Vagina (tissue), 2 donors: ENCODE measurements around the gene SNX22. TPM values are rescaled to one million over a fixed set of nuclear protein-coding genes. Genes with fewer than 3 reads are reported as not detected.
A peak's percentile ranks its signal among the peaks of the same experiment; 100 is the strongest.

ENCODE experiments used
- DNase-seq, 2 donors: peaks; one replicate each; pipeline ENCODE4 v3.0.0-alpha.2; 2017; ENCODE audit errors: extremely low spot score in 2 of 2
- H3K27ac ChIP-seq: fragments of 200-600 bp; sonication (generic); one replicate; pipeline ENCODE4 v1.5.1; 2019
- H3K27me3 ChIP-seq: fragments of 200-600 bp; sonication (generic); one replicate; pipeline ENCODE4 v1.5.1; 2019
- H3K36me3 ChIP-seq, 2 donors: fragments of 200-600 bp; sonication (generic); one replicate each; pipeline ENCODE4 v1.5.1; 2017 to 2019
- H3K4me1 ChIP-seq: fragments of 200-600 bp; sonication (generic); one replicate; pipeline ENCODE4 v1.5.1; 2019
- H3K4me3 ChIP-seq, 2 donors: fragments of 200-600 bp; sonication (generic); 1 replicate in 1 of 2; 2 replicates in 1 of 2; pipeline ENCODE4 v1.5.1; 2016 to 2019
- H3K9me3 ChIP-seq: fragments of 200-600 bp; sonication (generic); one replicate; pipeline ENCODE4 v1.5.1; 2019
- POLR2A ChIP-seq, 2 donors: fragments of 450-650 bp; IDR thresholded peaks; one replicate each; pipeline ENCODE4 v1.6.1; 2017; ENCODE audit warnings: antibody characterized with exemption in 2 of 2, mild to moderate bottlenecking in 2 of 2, moderate library complexity in 2 of 2
- POLR2AphosphoS5 ChIP-seq, 2 donors: sonication (generic); formaldehyde crosslinking; IDR thresholded peaks; one replicate each; pipeline ENCODE4 v1.9.0; 2017; ENCODE audit warnings: antibody characterized with exemption in 2 of 2, mild to moderate bottlenecking in 2 of 2, low read depth in 1 of 2; ENCODE audit not compliant: insufficient read depth in 1 of 2
- intact Hi-C: fragments of 100-400 bp; cut with DNase I; formaldehyde crosslinking; loops from one replicate; pipeline ENCODE4 v1.15.1; 2023
- total RNA-seq: library from RNA; depleted of rRNA; stranded (reverse); fragments of >200 nt; gene quantifications from one replicate; pipeline ENCODE4 v1.2.3, GENCODE V29; 2016
- TF ChIP-seq, protein P1 (sequence below), 3 experiments: fragments of 450-650 bp in 2 of 3; fragments of 200-600 bp in 1 of 3; sonication (generic) in 1 of 3; IDR thresholded peaks; one replicate each; pipeline ENCODE4 v1.5.1; 2017 to 2019; ENCODE audit warnings: antibody characterized with exemption in 3 of 3, mild to moderate bottlenecking in 2 of 3, moderate library complexity in 2 of 3

The SNX22 gene
- total RNA-seq, 1 donor from 2014 or later: not detected

DNA sequence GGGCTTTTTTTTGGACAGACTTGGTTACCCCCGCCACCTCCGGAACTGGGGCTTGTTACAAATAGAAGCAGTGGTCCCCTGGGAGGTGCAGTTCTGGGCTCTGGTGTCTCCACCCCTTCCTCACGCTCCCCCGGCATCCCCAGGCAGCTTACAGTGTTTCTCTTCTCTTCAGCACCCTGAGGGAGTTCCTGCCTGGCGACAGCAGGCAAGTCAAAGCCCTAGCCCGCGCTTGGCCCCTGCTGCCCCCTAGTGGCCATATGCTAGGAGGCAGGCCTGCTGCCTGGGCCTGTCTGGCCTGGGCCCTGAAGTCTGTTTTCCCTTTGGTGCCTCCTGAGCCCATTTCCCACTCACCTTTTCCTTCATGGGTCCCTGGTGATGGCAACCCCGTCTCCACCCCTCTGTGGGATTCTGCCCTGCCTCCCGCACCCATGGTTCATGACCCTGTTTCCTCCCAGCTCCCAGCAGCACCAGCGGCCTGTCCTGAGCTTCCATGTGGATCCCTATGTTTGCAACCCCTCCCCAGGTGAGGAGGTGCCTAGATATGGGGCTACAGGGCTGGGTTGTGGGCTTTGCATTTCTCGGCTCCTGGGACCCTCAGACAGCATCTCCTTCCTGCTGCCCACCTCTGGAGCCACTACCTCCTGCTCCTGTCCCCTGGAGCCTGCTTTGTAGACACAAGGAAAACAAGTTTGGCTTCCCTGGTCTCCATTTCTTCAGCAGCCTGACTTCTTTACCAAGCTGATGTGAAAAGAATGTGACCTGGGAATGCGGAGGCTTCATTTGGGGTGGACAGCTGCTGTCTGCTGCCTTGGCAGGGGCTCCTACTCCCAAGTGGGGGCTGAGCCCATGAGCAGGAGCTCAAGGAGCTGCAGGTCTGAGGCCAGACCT is 2.2 kb downstream of the SNX22 start:
- Histone ChIP-seq H3K9me3 (no peaks in the 10 kb centered on the region), H3K4me1 (peaks cover 41% of the 10 kb centered on the region), H3K4me3 (no peak overlapping the region), H3K27me3 (no peaks in the 10 kb centered on the region), H3K27ac (peak overlapping the region; percentile 49), H3K36me3 (peaks cover 0 to 39% of the 10 kb centered on the region in 2 donors)
- intact Hi-C loops: loop anchor here (10.0 kb wide), 1 partner anchor 59 kb away; the partner anchor contains the start of genes CIAO2A and SNX1
- no peak for TF ChIP-seq POLR2AphosphoS5 (IDR thresholded peaks at IDR 0.05; ENCODE audit: insufficient read depth in 1 of 2, low read depth in 1 of 2)
- TF ChIP-seq POLR2A (IDR thresholded peaks at IDR 0.05): no peak
- TF ChIP-seq, protein P1, sequence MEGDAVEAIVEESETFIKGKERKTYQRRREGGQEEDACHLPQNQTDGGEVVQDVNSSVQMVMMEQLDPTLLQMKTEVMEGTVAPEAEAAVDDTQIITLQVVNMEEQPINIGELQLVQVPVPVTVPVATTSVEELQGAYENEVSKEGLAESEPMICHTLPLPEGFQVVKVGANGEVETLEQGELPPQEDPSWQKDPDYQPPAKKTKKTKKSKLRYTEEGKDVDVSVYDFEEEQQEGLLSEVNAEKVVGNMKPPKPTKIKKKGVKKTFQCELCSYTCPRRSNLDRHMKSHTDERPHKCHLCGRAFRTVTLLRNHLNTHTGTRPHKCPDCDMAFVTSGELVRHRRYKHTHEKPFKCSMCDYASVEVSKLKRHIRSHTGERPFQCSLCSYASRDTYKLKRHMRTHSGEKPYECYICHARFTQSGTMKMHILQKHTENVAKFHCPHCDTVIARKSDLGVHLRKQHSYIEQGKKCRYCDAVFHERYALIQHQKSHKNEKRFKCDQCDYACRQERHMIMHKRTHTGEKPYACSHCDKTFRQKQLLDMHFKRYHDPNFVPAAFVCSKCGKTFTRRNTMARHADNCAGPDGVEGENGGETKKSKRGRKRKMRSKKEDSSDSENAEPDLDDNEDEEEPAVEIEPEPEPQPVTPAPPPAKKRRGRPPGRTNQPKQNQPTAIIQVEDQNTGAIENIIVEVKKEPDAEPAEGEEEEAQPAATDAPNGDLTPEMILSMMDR (IDR thresholded peaks at IDR 0.05): peak; percentile 88 to 95 (median 94)
- DNase-seq: no peak

- peaks cover 63% of the 10 kb centered on the region for H3K4me1 ChIP-seq
- no peaks in the 10 kb centered on the region for H3K27me3 ChIP-seq
- intact Hi-C loops: loop anchor here (10.0 kb wide), 1 partner anchor 61 kb away; the partner anchor contains the start of genes CIAO2A and SNX1
- H3K9me3 ChIP-seq: no peaks in the 10 kb centered on the region
- TF ChIP-seq POLR2A (IDR thresholded peaks at IDR 0.05): no peak
- TF ChIP-seq POLR2AphosphoS5 (IDR thresholded peaks at IDR 0.05; ENCODE audit: insufficient read depth in 1 of 2, low read depth in 1 of 2): no peak
- TF ChIP-seq, protein P1 (IDR thresholded peaks at IDR 0.05): no peak
- no peak overlapping the region for H3K4me3 ChIP-seq
- no peak for DNase-seq
- no peak overlapping the region for H3K27ac ChIP-seq
- H3K36me3 ChIP-seq: peaks cover 0 to 60% of the 10 kb centered on the region in 2 donors
Measured at GRCh38 chr15:64155802-64156651, 4.5 kb downstream of the SNX22 start.

- TF ChIP-seq, protein P1 (IDR thresholded peaks at IDR 0.05): no peak
- no peak for TF ChIP-seq POLR2AphosphoS5 (IDR thresholded peaks at IDR 0.05; ENCODE audit: insufficient read depth in 1 of 2, low read depth in 1 of 2)
- TF ChIP-seq POLR2A (IDR thresholded peaks at IDR 0.05): no peak
- Histone ChIP-seq H3K27me3 (no peaks in the 10 kb centered on the region), H3K36me3 (peaks cover 0 to 67% of the 10 kb centered on the region in 2 donors), H3K4me1 (peaks cover 63% of the 10 kb centered on the region), H3K27ac (no peak overlapping the region), H3K9me3 (no peaks in the 10 kb centered on the region), H3K4me3 (no peak overlapping the region)
- no peak for DNase-seq
- intact Hi-C loops: loop anchor here (10.0 kb wide), 1 partner anchor 62 kb away; the partner anchor contains the start of genes CIAO2A and SNX1
Measured at GRCh38 chr15:64156652-64157331, 5.3 kb downstream of the SNX22 start.

DNA sequence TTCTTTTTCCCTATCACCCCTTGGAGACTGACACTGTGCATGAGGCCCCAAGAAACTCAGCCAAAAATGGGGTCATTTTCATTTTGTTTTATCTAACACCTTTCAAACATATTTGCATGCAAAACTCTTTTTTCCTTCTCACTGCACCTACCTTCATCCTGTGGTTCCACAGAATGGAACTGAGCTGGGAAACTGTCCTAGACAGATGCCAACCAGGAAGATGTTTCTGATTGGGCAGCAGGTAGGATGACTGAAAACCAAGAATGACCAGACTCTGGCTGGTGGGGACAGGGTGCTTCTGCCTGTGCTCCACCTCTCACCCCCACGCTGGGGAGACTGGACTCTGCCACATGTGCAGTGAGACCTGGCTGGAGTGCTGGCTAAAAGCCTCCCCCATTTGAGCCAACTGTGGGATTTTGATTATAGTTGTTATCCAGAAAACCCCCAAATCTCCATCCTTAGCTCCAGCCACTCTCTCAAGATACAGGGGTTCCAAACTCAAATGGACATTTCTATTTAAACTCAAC is 6.1 kb downstream of the SNX22 start:
- H3K4me3 ChIP-seq: no peak overlapping the region
- intact Hi-C loops: loop anchor here (10.0 kb wide), 1 partner anchor 63 kb away; the partner anchor contains the start of genes CIAO2A and SNX1
- peaks cover 0 to 67% of the 10 kb centered on the region in 2 donors for H3K36me3 ChIP-seq
- no peaks in the 10 kb centered on the region for H3K27me3 ChIP-seq
- TF ChIP-seq, protein P1 (IDR thresholded peaks at IDR 0.05): no peak
- TF ChIP-seq POLR2A (IDR thresholded peaks at IDR 0.05) (no peak), POLR2AphosphoS5 (IDR thresholded peaks at IDR 0.05; ENCODE audit: insufficient read depth in 1 of 2, low read depth in 1 of 2) (no peak)
- H3K27ac ChIP-seq: no peak overlapping the region
- H3K4me1 ChIP-seq: peaks cover 60% of the 10 kb centered on the region
- H3K9me3 ChIP-seq: no peaks in the 10 kb centered on the region
- no peak for DNase-seq
